H1 (cell line): Measurements from ENCODE around the gene MPZL3. TPM values are rescaled to one million over a fixed set of nuclear protein-coding genes. Genes with fewer than 3 reads are reported as not detected.

Experiments used
- CTCF ChIA-PET: fragments of 300-600 bp; sonication (Branson Sonifier 250); formaldehyde crosslinking; loops from one replicate; lab custom pipeline; 2021; ENCODE audit not compliant: partially characterized antibody; lab: Charles Lee
- POLR2A ChIA-PET: fragments of 300-600 bp; sonication (Branson Sonifier 250); formaldehyde crosslinking; loops from one replicate; lab custom pipeline; 2021; ENCODE audit warnings: inconsistent platforms; ENCODE audit not compliant: partially characterized antibody; lab: Charles Lee
- DNase-seq, 2 experiments: peaks; one replicate each; pipeline versions ENCODE4 v3.0.0 to v3.0.0-alpha.2; 2010 to 2022; ENCODE audit warnings: low spot score in 2 of 2, low read depth in 1 of 2, mixed read lengths in 1 of 2
- FAIRE-seq: peaks from 2 replicates; lab custom pipeline; 2011; peaks lifted over from hg19 to GRCh38; lab: Jason Lieb, UNC
- H2AFZ ChIP-seq: 2 replicates; pipeline ENCODE4 v1.8.1; 2012; ENCODE audit warnings: low read length, inconsistent platforms
- H2AK5ac ChIP-seq: 2 replicates; pipeline ENCODE4 v1.6.1; 2013; ENCODE audit warnings: low read depth, low read length
- H2BK120ac ChIP-seq: replicated peaks from 2 replicates; pipeline ENCODE3; 2013; ENCODE audit warnings: low read depth, low read length, inconsistent platforms
- H2BK12ac ChIP-seq: 2 replicates; pipeline ENCODE4 v1.6.1; 2013; ENCODE audit warnings: low read depth, low read length
- H2BK15ac ChIP-seq: 2 replicates; pipeline ENCODE4 v1.6.1; 2013; ENCODE audit warnings: low read length
- H2BK20ac ChIP-seq: 2 replicates; pipeline ENCODE4 v1.6.1; 2013; ENCODE audit warnings: low read length
- H2BK5ac ChIP-seq: 2 replicates; pipeline ENCODE4 v1.6.1; 2013; ENCODE audit warnings: low read depth, low read length
- H3K14ac ChIP-seq: 2 replicates; pipeline ENCODE4 v1.6.1; 2013; ENCODE audit warnings: inconsistent platforms; ENCODE audit not compliant: insufficient read length
- H3K18ac ChIP-seq: 2 replicates; pipeline ENCODE4 v1.6.1; 2013; ENCODE audit warnings: low read length; ENCODE audit errors: extremely low read depth
- H3K23ac ChIP-seq: 2 replicates; pipeline ENCODE4 v1.6.1; 2013; ENCODE audit warnings: inconsistent platforms; ENCODE audit not compliant: insufficient read length
- H3K23me2 ChIP-seq: 2 replicates; pipeline ENCODE4 v1.6.1; 2013; ENCODE audit warnings: low read depth, low read length
- H3K27ac ChIP-seq: 2 replicates; pipeline ENCODE4 v1.6.1; 2011; ENCODE audit warnings: low read depth, low read length, inconsistent platforms
- H3K27me3 ChIP-seq, 4 experiments: replicated peaks in 1 of 4; 1 replicate in 1 of 4; 2 replicates in 3 of 4; pipeline versions ENCODE4 v1.6.1 to v1.8.1; 2011 to 2013; ENCODE audit warnings: low read length in 3 of 4, mild to moderate bottlenecking in 3 of 4, inconsistent platforms in 2 of 4, mixed read lengths in 2 of 4, moderate library complexity in 1 of 4; ENCODE audit not compliant: control insufficient read depth in 3 of 4, insufficient read depth in 3 of 4; ENCODE audit errors: extremely low read depth in 1 of 4
- H3K36me3 ChIP-seq, 4 experiments: 2 replicates each; pipeline versions ENCODE4 v1.6.1 to v1.8.1; 2011 to 2013; ENCODE audit warnings: mild to moderate bottlenecking in 4 of 4, low read length in 3 of 4, moderate library complexity in 2 of 4, control low read depth in 1 of 4, inconsistent platforms in 1 of 4; ENCODE audit not compliant: insufficient read depth in 4 of 4, control insufficient read depth in 2 of 4
- H3K4ac ChIP-seq: replicated peaks from 2 replicates; pipeline ENCODE3; 2013; ENCODE audit warnings: low read length, low read depth, mixed read lengths, inconsistent platforms; ENCODE audit not compliant: insufficient read length
- H3K4me1 ChIP-seq, 4 experiments: replicated peaks in 1 of 4; 1 replicate in 1 of 4; 2 replicates in 3 of 4; pipeline versions ENCODE4 v1.6.1 to v1.8.1; 2011 to 2013; ENCODE audit warnings: low read length in 3 of 4, inconsistent platforms in 2 of 4, mixed read lengths in 1 of 4; ENCODE audit not compliant: insufficient read depth in 4 of 4, control insufficient read depth in 3 of 4
- H3K4me2 ChIP-seq, 2 experiments: 2 replicates each; pipeline versions ENCODE4 v1.6.1 to v1.8.1; 2011 to 2013; ENCODE audit warnings: low read depth in 2 of 2, low read length in 2 of 2, control low read depth in 1 of 2, inconsistent platforms in 1 of 2, mild to moderate bottlenecking in 1 of 2; ENCODE audit not compliant: insufficient read depth in 1 of 2
- H3K4me3 ChIP-seq, 4 experiments: fragments of 200-600, 300-600 bp in 1 of 4; sonication (generic), shearing (Covaris generic), sonication (Bioruptor Twin) in 1 of 4; 2 replicates each; pipeline versions ENCODE4 v1.5.1 to v1.8.1; 2011 to 2016; ENCODE audit warnings: low read length in 4 of 4, low read depth in 3 of 4, control low read depth in 2 of 4, inconsistent platforms in 2 of 4, mild to moderate bottlenecking in 2 of 4, mixed read lengths in 1 of 4, moderate library complexity in 1 of 4; ENCODE audit not compliant: insufficient read depth in 2 of 4; ENCODE audit errors: extremely low read depth in 1 of 4
- H3K56ac ChIP-seq: replicated peaks from 2 replicates; pipeline ENCODE3; 2013; ENCODE audit warnings: low read depth, mild to moderate bottlenecking, mixed read lengths, low read length, inconsistent platforms; ENCODE audit not compliant: insufficient read length
- H3K79me1 ChIP-seq: 2 replicates; pipeline ENCODE4 v1.6.1; 2013; ENCODE audit warnings: low read depth, low read length, control low read depth
- H3K79me2 ChIP-seq, 2 experiments: 2 replicates each; pipeline versions ENCODE4 v1.6.1 to v1.8.1; 2012 to 2013; ENCODE audit warnings: low read length in 2 of 2, mild to moderate bottlenecking in 2 of 2, inconsistent platforms in 1 of 2; ENCODE audit not compliant: insufficient read depth in 2 of 2, control insufficient read depth in 1 of 2
- H3K9ac ChIP-seq, 4 experiments: replicated peaks in 1 of 4; 1 replicate in 1 of 4; 2 replicates in 3 of 4; pipeline versions ENCODE4 v1.6.1 to v1.8.1; 2011 to 2013; ENCODE audit warnings: low read depth in 3 of 4, low read length in 3 of 4, control low read depth in 2 of 4, mild to moderate bottlenecking in 2 of 4, moderate library complexity in 2 of 4, inconsistent platforms in 1 of 4; ENCODE audit errors: extremely low read depth in 1 of 4
- H3K9me3 ChIP-seq, 2 experiments: 2 replicates each; pipeline versions ENCODE4 v1.6.1 to v1.8.1; 2012 to 2013; ENCODE audit warnings: mild to moderate bottlenecking in 2 of 2, moderate library complexity in 2 of 2, control low read depth in 1 of 2, inconsistent platforms in 1 of 2, low read depth in 1 of 2, low read length in 1 of 2, mixed read lengths in 1 of 2; ENCODE audit not compliant: insufficient read depth in 2 of 2
- H4K20me1 ChIP-seq, 2 experiments: replicated peaks in 1 of 2; 2 replicates each; pipeline versions ENCODE3 to v1.8.1; 2011 to 2013; ENCODE audit warnings: inconsistent platforms in 2 of 2, low read length in 2 of 2, mild to moderate bottlenecking in 1 of 2; ENCODE audit not compliant: insufficient read depth in 2 of 2, control insufficient read depth in 1 of 2
- H4K5ac ChIP-seq: 2 replicates; pipeline ENCODE4 v1.6.1; 2013; ENCODE audit warnings: low read length, low read depth, mixed read lengths, inconsistent platforms; ENCODE audit not compliant: insufficient read length
- H4K8ac ChIP-seq: 2 replicates; pipeline ENCODE4 v1.8.0; 2013; ENCODE audit warnings: mild to moderate bottlenecking, moderate library complexity, low read length, inconsistent platforms; ENCODE audit not compliant: insufficient read depth; ENCODE audit errors: extremely low read depth
- H4K91ac ChIP-seq: replicated peaks from 2 replicates; pipeline ENCODE3; 2013; ENCODE audit warnings: low read length, mixed read lengths, inconsistent platforms; ENCODE audit not compliant: insufficient read length
- CEBPB ChIP-seq: IDR thresholded peaks from 2 replicates; pipeline ENCODE4 v1.6.1; 2012; ENCODE audit warnings: low read depth, low read length
- CREB1 ChIP-seq: IDR thresholded peaks from 2 replicates; pipeline ENCODE4 v1.6.1; 2012; ENCODE audit warnings: inconsistent platforms
- E2F6 ChIP-seq: IDR thresholded peaks from 2 replicates; pipeline ENCODE4 v1.6.1; 2012; ENCODE audit warnings: inconsistent platforms
- EGR1 ChIP-seq: IDR thresholded peaks from 2 replicates; pipeline ENCODE4 v1.6.1; 2011; ENCODE audit warnings: low read depth, low read length, borderline replicate concordance
- HDAC2 ChIP-seq, 2 experiments: fragments of 300-600 bp in 1 of 2; sonication (generic) in 1 of 2; IDR thresholded peaks; 2 replicates each; pipeline ENCODE4 v1.6.1; 2011 to 2012; ENCODE audit warnings: low read depth in 2 of 2, low read length in 2 of 2, mild to moderate bottlenecking in 2 of 2, moderate library complexity in 2 of 2, borderline replicate concordance in 1 of 2, inconsistent platforms in 1 of 2
- HDAC6 ChIP-seq: IDR thresholded peaks from one replicate; pipeline ENCODE4 v1.7.1; 2012; ENCODE audit warnings: low read depth, mild to moderate bottlenecking, inconsistent platforms, low read length, moderate library complexity
- POU5F1 ChIP-seq: IDR thresholded peaks from 2 replicates; pipeline ENCODE4 v1.6.1; 2011; ENCODE audit warnings: low read depth, mild to moderate bottlenecking, low read length, moderate library complexity
- RNF2 ChIP-seq: fragments of 200-900, 300-1000 bp; sonication (generic); IDR thresholded peaks from 2 replicates; pipeline ENCODE4 v1.7.1; 2016; ENCODE audit warnings: borderline replicate concordance, low read depth, mild to moderate bottlenecking, antibody characterized with exemption, low read length; ENCODE audit not compliant: poor library complexity, severe bottlenecking; ENCODE audit errors: missing control alignments
- TAF7 ChIP-seq: optimal IDR thresholded peaks from 2 replicates; pipeline ENCODE3; 2011; ENCODE audit warnings: low read depth, mild to moderate bottlenecking, inconsistent platforms, low read length, moderate library complexity, borderline replicate concordance
- WGBS, 2 experiments: shearing (Covaris generic) in 1 of 2; methylation state at CpG; one replicate each; pipeline versions ENCODE4 v1.1.6 to v1.1.7; 2013 to 2015; ENCODE audit warnings: low lambda C conversion rate in 2 of 2, mixed read lengths in 2 of 2, inconsistent platforms in 1 of 2, low coverage in 1 of 2, missing lambda C conversion rate in 1 of 2; ENCODE audit not compliant: insufficient replicate concordance in 2 of 2, insufficient coverage in 1 of 2, insufficient read length in 1 of 2; ENCODE audit errors: extremely low coverage in 1 of 2, missing lambda C conversion rate in 1 of 2; 5-methylcytosine and 5-hydroxymethylcytosine counted together
- polyA plus RNA-seq, 7 experiments: library from polyadenylated mRNA; depleted of rRNA in 3 of 7; stranded (reverse) in 5 of 7; unstranded in 2 of 7; fragments of >200 nt in 5 of 7; fragments of 200-250 nt in 2 of 7; gene quantifications; 1 replicate in 5 of 7; 2 replicates in 1 of 7; 4 replicates in 1 of 7; pipeline versions ENCODE4 v1.2.1 to v1.2.3, GENCODE V29; 2011 to 2013; ENCODE audit warnings: missing spikeins in 2 of 7, mixed read lengths in 2 of 7
- total RNA-seq: library from RNA; stranded (reverse); fragmentation: NEBNext Ultra II Directional; extraction: Animal tissue kit (Norgen Biotek cat#: 25700); gene quantifications from 2 replicates; pipeline ENCODE4 v1.2.1, GENCODE V29; 2021

MPZL3 gene
- total and polyA plus RNA-seq, 2 of the 8 experiments (the other 6 are each of a cell fraction or from before 2014, with no cell fraction given): 1.1 to 3.9 TPM

- DNase-seq: no peak
- Histone ChIP-seq H3K79me2 (no peaks in the 10 kb centered on the region), H2AFZ (no peak overlapping the region), H3K4me3 (no peak overlapping the region), H4K8ac (no peak overlapping the region), H4K91ac (no peak overlapping the region), H2AK5ac (no peak overlapping the region), H3K23ac (no peak overlapping the region), H3K4me2 (no peak overlapping the region), H3K56ac (no peak overlapping the region), H2BK120ac (no peak overlapping the region), H3K14ac (no peak overlapping the region), H3K36me3 (no peaks in the 10 kb centered on the region), H2BK5ac (no peak overlapping the region), H3K9ac (no peak overlapping the region), H3K18ac (no peak overlapping the region), H3K27me3 (no peaks in the 10 kb centered on the region; a peak in 1 of 7 replicates), H3K27ac (no peak overlapping the region), H3K4ac (no peak overlapping the region), H2BK15ac (no peak overlapping the region), H3K4me1 (no peaks in the 10 kb centered on the region; a peak in 1 of 7 replicates), H3K9me3 (no peaks in the 10 kb centered on the region), H3K23me2 (no peaks in the 10 kb centered on the region), H4K5ac (no peak overlapping the region), H2BK20ac (no peak overlapping the region), H3K79me1 (no peaks in the 10 kb centered on the region), H2BK12ac (no peak overlapping the region), H4K20me1 (no peaks in the 10 kb centered on the region)
- FAIRE-seq: no peak
- ChIA-PET CTCF (interaction anchor here (2.0 kb wide), 1 partner anchor 12 kb away, joined by 7 read pairs; no protein-coding TSS in a partner anchor), POLR2A (no interaction called here)
- WGBS, 2 experiments: 91% methylated on average over 2 of the region's 2 CpGs; no CpG with 5 or more reads in 1 of the 2 experiments
- TF ChIP-seq RNF2 (no peak), CEBPB (no peak), HDAC6 (no peak), TAF7 (no peak), EGR1 (no peak), POU5F1 (no peak), CREB1 (no peak), E2F6 (no peak), HDAC2 (IDR thresholded peaks at IDR 0.05; ENCODE audit: borderline replicate concordance in 1 of 2, low read depth in 2 of 2, low read length in 2 of 2) (no peak)
These were observed 41.9 kb upstream of the MPZL3 start for GRCh38 chr11:118294053-118294452.
